Erythroblast (primary cell): ENCODE measurements around the gene BAZ1A.

Experiments
- GATA1 ChIP-seq: IDR thresholded peaks from 2 replicates; pipeline ENCODE4 v1.6.1; 2011; ENCODE audit warnings: low read depth, mild to moderate bottlenecking, control low read depth, low read length, moderate library complexity
- POLR2A ChIP-seq: IDR thresholded peaks from 2 replicates; pipeline ENCODE4 v1.6.1; 2011; ENCODE audit warnings: mild to moderate bottlenecking, low read length

GRCh38 chr14:34873589-34874385 is 1.4 kb downstream of the BAZ1A start:
- TF ChIP-seq POLR2A (peak; percentile 85), GATA1 (no peak)
